GM12864 (cell line): Measurements from ENCODE around the gene PPP6R3.

ENCODE experiments used
- DNase-seq: peaks from one replicate; pipeline ENCODE4 v3.0.0-alpha.2; 2011; ENCODE audit warnings: low read depth
- H3K4me3 ChIP-seq: 2 replicates; pipeline ENCODE4 v1.5.1; 2011; ENCODE audit warnings: mild to moderate bottlenecking, low read depth, low read length, control low read depth
- CTCF ChIP-seq: IDR thresholded peaks from 2 replicates; pipeline ENCODE4 v1.5.1; 2011; ENCODE audit warnings: low read depth, mild to moderate bottlenecking, moderate library complexity, low read length, control low read depth, inconsistent platforms; ENCODE audit errors: missing control alignments

Gene PPP6R3

GRCh38 chr11:68480193-68480592 lies 19.6 kb downstream of the PPP6R3 start:
- H3K4me3 ChIP-seq: no peak overlapping the region
- no peak for TF ChIP-seq CTCF
- DNase-seq: no peak

GRCh38 chr11:68480852-68481510 lies 20.4 kb downstream of the PPP6R3 start:
- TF ChIP-seq CTCF: no peak
- no peak overlapping the region for H3K4me3 ChIP-seq
- DNase-seq: no peak

GRCh38 chr11:68481579-68482240 lies 21.2 kb downstream of the PPP6R3 start:
- H3K4me3 ChIP-seq: no peak overlapping the region
- TF ChIP-seq CTCF: no peak
- DNase-seq: no peak

GRCh38 chr11:68488623-68489022 lies 28.1 kb downstream of the PPP6R3 start:
- TF ChIP-seq CTCF: no peak
- DNase-seq: no peak
- no peak overlapping the region for H3K4me3 ChIP-seq

- H3K4me3 ChIP-seq: no peak overlapping the region
- DNase-seq: no peak
- no peak for TF ChIP-seq CTCF
Measured at GRCh38 chr11:68495220-68495729, 34.7 kb downstream of the PPP6R3 start.

- H3K4me3 ChIP-seq: no peak overlapping the region
- no peak for TF ChIP-seq CTCF
- no peak for DNase-seq
Measured at GRCh38 chr11:68495872-68496271, 35.3 kb downstream of the PPP6R3 start.

GRCh38 chr11:68497761-68498160 lies 37.2 kb downstream of the PPP6R3 start:
- no peak overlapping the region for H3K4me3 ChIP-seq
- no peak for DNase-seq
- no peak for TF ChIP-seq CTCF
